ENCODE measurements around the gene FIG4.
"Not testable (repeated sequence)": the region's sequence is repeated elsewhere in the genome, so short reads cannot be mapped to it uniquely, and the experiment has no call there.

FIG4 gene

GRCh38 chr6:109800771-109801170, 109.7 kb downstream of the FIG4 start:
- DNase-seq, result no peak

- DNase-seq, result no peak
Observed at GRCh38 chr6:109801794-109802193, 110.7 kb downstream of the FIG4 start.

- DNase-seq, result no peak
Observed at GRCh38 chr6:109804020-109804419, 112.9 kb downstream of the FIG4 start.

GRCh38 chr6:109807881-109808280, 116.8 kb downstream of the FIG4 start:
- DNase-seq, result no peak

- no peak for DNase-seq
Observed at GRCh38 chr6:109808837-109809236, 117.7 kb downstream of the FIG4 start.

- no peak for DNase-seq
Observed at GRCh38 chr6:109815054-109815453, 124.0 kb downstream of the FIG4 start.

GRCh38 chr6:109816452-109817374, 125.6 kb downstream of the FIG4 start:
- no peak for DNase-seq

- DNase-seq, result no peak
Observed at GRCh38 chr6:109820706-109821350, 129.7 kb downstream of the FIG4 start.

GRCh38 chr6:109821428-109821827, 130.3 kb downstream of the FIG4 start:
- DNase-seq, result no peak

- no peak for DNase-seq
Observed at GRCh38 chr6:109824105-109824504, 133.0 kb downstream of the FIG4 start.

GRCh38 chr6:109826551-109826950, 135.5 kb downstream of the FIG4 start:
- no peak for DNase-seq

- not testable (repeated sequence) for DNase-seq
Observed at GRCh38 chr6:109831352-109831751, 140.3 kb downstream of the FIG4 start.

GRCh38 chr6:109834131-109834530, 143.0 kb downstream of the FIG4 start:
- no peak for DNase-seq

- DNase-seq, result no peak
Observed at GRCh38 chr6:109834595-109835437, 143.7 kb downstream of the FIG4 start.

GRCh38 chr6:109840034-109840433, 148.9 kb downstream of the FIG4 start:
- DNase-seq, result no peak

- DNase-seq, result no peak
Observed at GRCh38 chr6:109840796-109841195, 149.7 kb downstream of the FIG4 start.

GRCh38 chr6:109841869-109842268, 150.8 kb downstream of the FIG4 start:
- DNase-seq, result no peak

- DNase-seq, result no peak
Observed at GRCh38 chr6:109852713-109853112, 161.6 kb downstream of the FIG4 start.

- no peak for DNase-seq
Observed at GRCh38 chr6:109853426-109853825, 162.3 kb downstream of the FIG4 start.

- DNase-seq, result no peak
Observed at GRCh38 chr6:109853951-109854350, 162.9 kb downstream of the FIG4 start.

GRCh38 chr6:109854541-109855308, 163.6 kb downstream of the FIG4 start:
- DNase-seq, result no peak

- not testable (repeated sequence) for DNase-seq
Observed at GRCh38 chr6:109855476-109856040, 164.5 kb downstream of the FIG4 start.
